Lower lobe of right lung (tissue), 2 donors: ENCODE results near the gene GFPT1. TPM values are rescaled to one million over a fixed set of nuclear protein-coding genes. Genes with fewer than 3 reads are reported as not detected.
A peak's percentile ranks its signal among the peaks of the same experiment; 100 is the strongest.

Experiments
- ATAC-seq, 2 donors: fragments of 200-7000 bp; cut with Tn5 transposase; one replicate each; pipeline ENCODE4 v1.9.1; 2020 to 2022; ENCODE audit warnings: mild to moderate bottlenecking in 2 of 2, moderate library complexity in 2 of 2
- DNase-seq: peaks from one replicate; pipeline ENCODE4 v3.0.0-alpha.2; 2020
- H3K27ac ChIP-seq: fragments of 200-600 bp; one replicate; pipeline ENCODE4 v1.8.0; 2022
- H3K27me3 ChIP-seq: fragments of 200-600 bp; one replicate; pipeline ENCODE4 v1.8.0; 2022; ENCODE audit warnings: low read depth
- H3K36me3 ChIP-seq: fragments of 200-600 bp; one replicate; pipeline ENCODE4 v1.8.0; 2022; ENCODE audit warnings: mild to moderate bottlenecking
- H3K4me1 ChIP-seq: fragments of 200-600 bp; one replicate; pipeline ENCODE4 v1.8.0; 2022
- H3K4me3 ChIP-seq: fragments of 200-600 bp; one replicate; pipeline ENCODE4 v1.8.0; 2022; ENCODE audit warnings: mild to moderate bottlenecking
- H3K9me3 ChIP-seq: fragments of 200-600 bp; one replicate; pipeline ENCODE4 v1.8.0; 2022
- intact Hi-C: fragments of 100-400 bp; cut with DNase I; formaldehyde crosslinking; loops from one replicate; pipeline ENCODE4 v1.11.0; 2022
- total RNA-seq: library from RNA; stranded (reverse); fragmentation: NEBNext Ultra II Directional; extraction: Animal tissue kit (Norgen Biotek cat#: 25700); gene quantifications from one replicate; pipeline ENCODE4 v1.2.1, GENCODE V29; 2021
- TF ChIP-seq, protein P1 (sequence below): fragments of 200-600 bp; IDR thresholded peaks from one replicate; pipeline ENCODE4 v1.8.0; 2022; ENCODE audit warnings: antibody characterized with exemption, mild to moderate bottlenecking
- donor health status: DM: no; HTN: yes; CAD: no; lungs with severe emphysema.

The GFPT1 gene
- total RNA-seq, 1 donor from 2014 or later, result 59.9 TPM

DNA sequence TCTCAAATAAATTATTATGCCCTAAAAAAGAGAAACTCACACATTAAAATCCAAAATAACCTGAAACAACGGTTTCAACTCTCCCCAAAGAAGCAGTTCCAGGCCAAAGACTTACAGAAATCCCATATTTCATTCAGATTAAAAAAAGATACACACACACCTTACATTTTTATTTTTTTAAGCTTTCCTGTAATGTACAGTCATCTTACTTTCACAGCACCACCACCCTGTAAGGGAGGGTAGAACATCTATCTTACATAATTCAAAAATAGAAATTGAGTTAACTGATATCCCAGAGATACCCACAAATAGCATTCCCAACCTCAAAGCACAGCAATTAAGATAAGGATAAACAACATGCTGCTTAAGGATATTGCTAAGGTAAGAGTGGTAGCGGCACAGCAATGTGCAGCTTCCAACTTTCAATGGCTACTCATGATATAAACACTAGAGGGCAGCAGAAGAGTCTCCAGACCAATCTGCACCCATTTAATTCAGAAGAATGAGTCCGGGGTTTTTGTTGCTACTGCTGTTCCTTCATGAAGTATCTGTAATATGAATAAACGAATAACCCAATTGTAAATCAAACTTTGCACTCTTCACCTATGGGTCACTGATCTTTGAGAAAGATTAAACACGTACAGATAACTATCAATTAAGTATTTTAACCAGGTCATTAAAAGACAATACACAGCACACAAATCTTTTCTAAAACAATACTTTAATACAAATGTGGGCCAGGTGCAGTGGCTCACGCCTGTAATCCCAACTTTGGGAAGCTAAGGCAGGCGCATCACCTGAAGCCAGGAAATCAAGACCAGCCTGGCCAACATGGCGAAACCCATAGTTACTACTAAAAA, 11.3 kb downstream of the GFPT1 start:
- TF ChIP-seq, protein P1, sequence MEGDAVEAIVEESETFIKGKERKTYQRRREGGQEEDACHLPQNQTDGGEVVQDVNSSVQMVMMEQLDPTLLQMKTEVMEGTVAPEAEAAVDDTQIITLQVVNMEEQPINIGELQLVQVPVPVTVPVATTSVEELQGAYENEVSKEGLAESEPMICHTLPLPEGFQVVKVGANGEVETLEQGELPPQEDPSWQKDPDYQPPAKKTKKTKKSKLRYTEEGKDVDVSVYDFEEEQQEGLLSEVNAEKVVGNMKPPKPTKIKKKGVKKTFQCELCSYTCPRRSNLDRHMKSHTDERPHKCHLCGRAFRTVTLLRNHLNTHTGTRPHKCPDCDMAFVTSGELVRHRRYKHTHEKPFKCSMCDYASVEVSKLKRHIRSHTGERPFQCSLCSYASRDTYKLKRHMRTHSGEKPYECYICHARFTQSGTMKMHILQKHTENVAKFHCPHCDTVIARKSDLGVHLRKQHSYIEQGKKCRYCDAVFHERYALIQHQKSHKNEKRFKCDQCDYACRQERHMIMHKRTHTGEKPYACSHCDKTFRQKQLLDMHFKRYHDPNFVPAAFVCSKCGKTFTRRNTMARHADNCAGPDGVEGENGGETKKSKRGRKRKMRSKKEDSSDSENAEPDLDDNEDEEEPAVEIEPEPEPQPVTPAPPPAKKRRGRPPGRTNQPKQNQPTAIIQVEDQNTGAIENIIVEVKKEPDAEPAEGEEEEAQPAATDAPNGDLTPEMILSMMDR, result peak; percentile 66
- H3K4me1 ChIP-seq, result peaks cover 9% of the 10 kb centered on the region
- no peak overlapping the region for H3K4me3 ChIP-seq
- H3K27ac ChIP-seq, result no peak overlapping the region
- peaks cover 32% of the 10 kb centered on the region for H3K36me3 ChIP-seq
- no peaks in the 10 kb centered on the region for H3K27me3 ChIP-seq
- no peaks in the 10 kb centered on the region for H3K9me3 ChIP-seq
- intact Hi-C loops, result no loop called here
- DNase-seq, result no peak
- ATAC-seq, result peak; percentile 59 to 82

DNA sequence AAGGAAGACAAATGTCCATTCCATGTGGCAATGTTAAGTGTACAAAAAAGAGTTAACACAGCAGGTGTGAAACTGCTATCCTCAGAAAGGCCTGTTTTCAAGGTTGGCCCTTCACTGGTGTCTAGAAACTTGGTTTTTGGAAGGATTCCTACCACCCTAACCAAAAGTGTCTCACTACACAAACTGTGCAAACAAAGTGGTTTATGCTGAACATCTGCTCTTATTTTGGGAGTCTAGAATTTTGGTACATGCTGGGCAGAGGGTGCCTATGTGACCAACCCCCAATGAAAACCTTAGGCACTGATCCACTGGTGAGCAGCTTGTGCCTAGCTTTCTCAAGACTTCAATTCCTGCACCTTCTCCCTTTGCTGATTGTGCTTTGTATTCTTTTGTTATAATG, 14.3 kb downstream of the GFPT1 start:
- no peak overlapping the region for H3K4me3 ChIP-seq
- H3K27me3 ChIP-seq, result no peaks in the 10 kb centered on the region
- TF ChIP-seq, protein P1, result no peak
- DNase-seq (no peak), ATAC-seq (no peak)
- no peaks in the 10 kb centered on the region for H3K9me3 ChIP-seq
- H3K4me1 ChIP-seq, result peaks cover 4% of the 10 kb centered on the region
- H3K27ac ChIP-seq, result no peak overlapping the region
- peaks cover 62% of the 10 kb centered on the region for H3K36me3 ChIP-seq
- intact Hi-C loops, result no loop called here

DNA sequence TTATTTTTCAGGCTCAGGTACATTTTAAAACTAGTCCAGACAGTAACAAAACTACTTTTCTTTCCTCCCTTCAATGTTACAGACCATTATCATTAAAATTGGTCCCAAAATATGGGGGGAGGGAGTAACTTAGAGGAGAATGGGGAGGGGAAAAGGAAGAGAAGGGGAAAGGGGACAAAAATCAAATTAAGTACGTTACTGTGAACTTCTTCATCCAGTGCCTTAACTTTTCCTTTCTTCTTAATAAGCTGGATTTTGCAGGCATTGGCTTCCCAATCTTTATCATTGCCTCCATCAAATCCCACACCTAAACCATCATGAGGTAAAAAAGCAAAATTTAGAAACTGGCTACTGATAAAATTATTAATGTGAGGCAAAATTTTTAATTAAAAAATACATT, 17.2 kb downstream of the GFPT1 start:
- H3K36me3 ChIP-seq, result peaks cover 92% of the 10 kb centered on the region
- DNase-seq, result no peak
- H3K27ac ChIP-seq, result no peak overlapping the region
- no peaks in the 10 kb centered on the region for H3K4me1 ChIP-seq
- H3K27me3 ChIP-seq, result no peaks in the 10 kb centered on the region
- no peak overlapping the region for H3K4me3 ChIP-seq
- no peak for ATAC-seq
- TF ChIP-seq, protein P1, result no peak
- intact Hi-C loops, result no loop called here
- no peaks in the 10 kb centered on the region for H3K9me3 ChIP-seq

DNA sequence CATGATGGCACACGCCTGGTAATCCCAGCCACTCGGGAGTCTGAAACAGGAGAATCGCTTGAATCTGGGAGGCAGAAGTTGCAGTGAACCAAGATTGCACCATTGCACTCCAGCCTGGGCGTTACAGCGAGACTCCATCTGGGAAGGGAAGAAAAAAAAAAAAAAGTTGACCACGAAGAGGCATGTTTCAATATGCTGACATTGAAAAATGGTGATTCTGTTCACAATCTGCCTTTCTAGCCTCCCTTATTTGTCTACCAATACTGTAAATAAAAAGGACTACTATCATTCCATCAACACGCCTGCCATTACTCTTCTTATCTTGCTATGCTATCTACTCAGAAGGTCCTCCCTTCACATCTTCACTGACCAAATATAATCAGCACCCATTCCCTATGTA, 18.4 kb downstream of the GFPT1 start:
- intact Hi-C loops, result no loop called here
- H3K36me3 ChIP-seq, result peaks cover 98% of the 10 kb centered on the region
- no peaks in the 10 kb centered on the region for H3K9me3 ChIP-seq
- TF ChIP-seq, protein P1, result no peak
- DNase-seq (no peak), ATAC-seq (no peak)
- no peaks in the 10 kb centered on the region for H3K27me3 ChIP-seq
- H3K4me1 ChIP-seq, result no peaks in the 10 kb centered on the region
- H3K27ac ChIP-seq, result no peak overlapping the region
- no peak overlapping the region for H3K4me3 ChIP-seq

DNA sequence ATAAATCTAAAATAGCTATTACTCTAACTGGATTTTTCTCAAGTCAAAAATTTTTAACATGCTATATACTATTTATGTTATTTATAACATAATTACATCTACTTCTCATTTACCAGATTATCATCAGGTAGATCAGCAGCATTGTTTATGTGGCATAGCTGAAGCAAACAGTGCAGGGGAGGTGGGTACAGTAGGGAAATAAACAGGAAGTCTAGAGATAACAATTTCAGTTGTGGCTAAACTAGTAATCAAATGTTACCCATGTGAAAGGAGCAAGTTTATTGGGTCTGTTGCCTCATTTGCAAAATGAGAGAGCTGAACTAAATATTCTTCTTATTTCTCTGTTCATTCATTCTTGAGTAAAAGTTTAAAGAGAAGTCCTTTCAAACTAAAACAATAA, 27.7 kb downstream of the GFPT1 start:
- H3K9me3 ChIP-seq, result no peaks in the 10 kb centered on the region
- ATAC-seq, result no peak
- no peaks in the 10 kb centered on the region for H3K27me3 ChIP-seq
- no peak for DNase-seq
- no peaks in the 10 kb centered on the region for H3K4me1 ChIP-seq
- H3K4me3 ChIP-seq, result no peak overlapping the region
- intact Hi-C loops, result no loop called here
- H3K27ac ChIP-seq, result no peak overlapping the region
- peaks cover 100% of the 10 kb centered on the region for H3K36me3 ChIP-seq
- TF ChIP-seq, protein P1, result no peak
